DND-41 (cell line): Measurements from ENCODE around the gene VWF.

Source experiments
- ATAC-seq: fragments of 200-7000 bp; cut with Tn5 transposase; 3 replicates; pipeline ENCODE4 v1.9.1; 2021; ENCODE audit warnings: low read depth; ENCODE audit not compliant: insufficient read depth
- DNase-seq: peaks from one replicate; pipeline ENCODE4 v3.0.0-alpha.2; 2020
- H2AFZ ChIP-seq: 2 replicates; pipeline ENCODE4 v1.6.0; 2012; ENCODE audit warnings: low read depth, low read length
- H3K27ac ChIP-seq: 2 replicates; pipeline ENCODE4 v1.5.1; 2012; ENCODE audit warnings: low read length, inconsistent platforms
- H3K27me3 ChIP-seq: fragments of 200-600 bp; sonication (generic); 2 replicates; pipeline ENCODE4 v1.6.0; 2012; ENCODE audit warnings: low read length, mild to moderate bottlenecking, inconsistent platforms; ENCODE audit not compliant: insufficient read depth, poor library complexity
- H3K36me3 ChIP-seq: 2 replicates; pipeline ENCODE4 v1.5.1; 2012; ENCODE audit warnings: low read length, inconsistent platforms; ENCODE audit not compliant: insufficient read depth
- H3K4me1 ChIP-seq: 2 replicates; pipeline ENCODE4 v1.5.1; 2012; ENCODE audit warnings: mild to moderate bottlenecking, low read length; ENCODE audit not compliant: insufficient read depth
- H3K4me2 ChIP-seq: 2 replicates; pipeline ENCODE4 v1.6.0; 2012; ENCODE audit warnings: mild to moderate bottlenecking, moderate library complexity, low read length, inconsistent platforms; ENCODE audit not compliant: insufficient read depth
- H3K4me3 ChIP-seq, 2 experiments: fragments of 200-600 bp in 1 of 2; shearing (Covaris generic) in 1 of 2; 2 replicates each; pipeline ENCODE4 v1.5.1; 2012 to 2016; ENCODE audit warnings: inconsistent platforms in 2 of 2, low read length in 2 of 2, mild to moderate bottlenecking in 2 of 2, low read depth in 1 of 2, moderate library complexity in 1 of 2
- H3K79me2 ChIP-seq: 2 replicates; pipeline ENCODE4 v1.6.0; 2012; ENCODE audit warnings: low read length, inconsistent platforms; ENCODE audit not compliant: insufficient read depth
- H3K9ac ChIP-seq: 2 replicates; pipeline ENCODE4 v1.6.0; 2012; ENCODE audit warnings: low read depth, mild to moderate bottlenecking, inconsistent platforms, low read length, moderate library complexity
- H3K9me3 ChIP-seq: 2 replicates; pipeline ENCODE4 v1.5.1; 2012; ENCODE audit warnings: low read length, moderate library complexity, mild to moderate bottlenecking, inconsistent platforms; ENCODE audit not compliant: insufficient read depth, severe bottlenecking
- H4K20me1 ChIP-seq: 2 replicates; pipeline ENCODE4 v1.6.0; 2012; ENCODE audit warnings: low read length; ENCODE audit not compliant: insufficient read depth
- CTCF ChIP-seq: IDR thresholded peaks from 2 replicates; pipeline ENCODE4 v1.5.1; 2012; ENCODE audit warnings: borderline replicate concordance, low read length, moderate library complexity, mild to moderate bottlenecking; ENCODE audit not compliant: poor library complexity, severe bottlenecking; ENCODE audit errors: extremely low read depth
- EZH2 ChIP-seq: IDR thresholded peaks from 3 replicates; pipeline ENCODE4 v1.6.1; 2012; ENCODE audit warnings: borderline replicate concordance, low read depth, mild to moderate bottlenecking, moderate library complexity, low read length, inconsistent platforms; ENCODE audit not compliant: severe bottlenecking

VWF gene

GRCh38 chr12:6032726-6033125 is 91.7 kb downstream of the VWF start:
- H3K4me1 ChIP-seq, result no peaks in the 10 kb centered on the region
- no peak overlapping the region for H2AFZ ChIP-seq
- DNase-seq (no peak), ATAC-seq (no peak)
- no peak overlapping the region for H3K4me3 ChIP-seq
- H3K9me3 ChIP-seq, result no peaks in the 10 kb centered on the region
- no peak overlapping the region for H3K4me2 ChIP-seq
- TF ChIP-seq CTCF, result no peak
- TF ChIP-seq EZH2, result no peak
- no peaks in the 10 kb centered on the region for H3K27me3 ChIP-seq
- H3K79me2 ChIP-seq, result no peaks in the 10 kb centered on the region
- H4K20me1 ChIP-seq, result no peaks in the 10 kb centered on the region
- no peak overlapping the region for H3K27ac ChIP-seq
- H3K36me3 ChIP-seq, result no peaks in the 10 kb centered on the region
- H3K9ac ChIP-seq, result no peak overlapping the region

DNA sequence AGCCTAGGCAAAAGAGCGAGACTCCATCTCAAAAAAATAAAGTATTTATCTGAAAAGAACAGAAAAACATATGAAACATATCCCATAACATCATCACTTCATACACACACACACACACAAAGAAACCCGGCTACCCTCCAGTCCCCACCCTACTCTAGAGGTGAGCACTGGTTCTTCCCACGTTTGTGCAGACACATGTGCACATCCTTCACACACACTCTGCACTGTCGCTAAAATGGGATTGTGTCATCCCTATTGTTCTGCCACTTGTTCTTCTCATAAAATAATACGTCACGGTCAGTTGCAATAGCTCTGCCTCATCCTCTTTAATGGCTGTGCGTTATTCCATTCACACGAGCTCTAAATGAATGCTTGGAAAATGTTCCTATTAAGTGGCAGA is 93.5 kb downstream of the VWF start:
- ATAC-seq (no peak), DNase-seq (no peak)
- Histone ChIP-seq H3K9me3 (no peaks in the 10 kb centered on the region), H3K27ac (no peak overlapping the region), H3K4me3 (no peak overlapping the region), H2AFZ (no peak overlapping the region), H3K79me2 (no peaks in the 10 kb centered on the region), H3K4me1 (no peaks in the 10 kb centered on the region), H3K27me3 (no peaks in the 10 kb centered on the region), H3K36me3 (no peaks in the 10 kb centered on the region), H3K9ac (no peak overlapping the region), H4K20me1 (no peaks in the 10 kb centered on the region), H3K4me2 (no peak overlapping the region)
- no peak for TF ChIP-seq EZH2
- no peak for TF ChIP-seq CTCF

- Histone ChIP-seq H3K4me3 (no peak overlapping the region), H4K20me1 (no peaks in the 10 kb centered on the region), H3K27ac (no peak overlapping the region), H3K36me3 (no peaks in the 10 kb centered on the region), H2AFZ (no peak overlapping the region), H3K9ac (no peak overlapping the region), H3K4me2 (no peak overlapping the region), H3K9me3 (no peaks in the 10 kb centered on the region), H3K79me2 (no peaks in the 10 kb centered on the region), H3K27me3 (no peaks in the 10 kb centered on the region), H3K4me1 (no peaks in the 10 kb centered on the region)
- ATAC-seq (no peak), DNase-seq (no peak)
- TF ChIP-seq CTCF, result no peak
- TF ChIP-seq EZH2, result no peak
Observed at GRCh38 chr12:6030081-6030480, 94.4 kb downstream of the VWF start.

- Histone ChIP-seq H3K4me2 (no peak overlapping the region), H3K27me3 (no peaks in the 10 kb centered on the region), H3K4me3 (no peak overlapping the region), H3K27ac (no peak overlapping the region), H3K9me3 (no peaks in the 10 kb centered on the region), H3K36me3 (no peaks in the 10 kb centered on the region), H3K9ac (no peak overlapping the region), H3K4me1 (no peaks in the 10 kb centered on the region), H3K79me2 (no peaks in the 10 kb centered on the region), H4K20me1 (no peaks in the 10 kb centered on the region), H2AFZ (no peak overlapping the region)
- DNase-seq, result no peak
- TF ChIP-seq EZH2 (no peak), CTCF (no peak)
- no peak for ATAC-seq
Observed at GRCh38 chr12:6029401-6029800, 95.1 kb downstream of the VWF start.
